HepG2 (cell line): ENCODE data around the gene SH2D2A. TPM values are rescaled to one million over a fixed set of nuclear protein-coding genes. Genes with fewer than 3 reads are reported as not detected.

Experiments used
- AGO2 ChIP-seq: fragments of 200-400 bp; formaldehyde crosslinking; optimal IDR thresholded peaks from 2 replicates; pipeline ENCODE3; 2017; ENCODE audit warnings: mild to moderate bottlenecking, low read depth, low read length, moderate library complexity
- E2F5 ChIP-seq: sonication (generic); formaldehyde crosslinking; conservative IDR thresholded peaks from 2 replicates; pipeline ENCODE4 v1.4.0; 2020; ENCODE audit warnings: missing genetic modification reagents
- GATAD2A ChIP-seq: IDR thresholded peaks from 2 replicates; pipeline ENCODE4 v1.6.1; 2016
- HNF1B ChIP-seq: sonication (generic); formaldehyde crosslinking; IDR thresholded peaks from 2 replicates; pipeline ENCODE4 v1.5.1; 2020; ENCODE audit warnings: mild to moderate bottlenecking, moderate library complexity, missing genetic modification reagents
- IKZF4 ChIP-seq: sonication (generic); formaldehyde crosslinking; IDR thresholded peaks from 2 replicates; pipeline ENCODE4 v1.5.1; 2020; ENCODE audit warnings: borderline replicate concordance, mild to moderate bottlenecking, low read depth, missing genetic modification reagents; ENCODE audit errors: not compliant biosample characterization
- KDM1A ChIP-seq: IDR thresholded peaks from 2 replicates; pipeline ENCODE4 v1.6.1; 2016; ENCODE audit warnings: missing compliant biosample characterization
- KDM5B ChIP-seq: sonication (generic); formaldehyde crosslinking; IDR thresholded peaks from 2 replicates; pipeline ENCODE4 v1.4.0; 2020; ENCODE audit warnings: missing genetic modification reagents, mild to moderate bottlenecking, borderline replicate concordance
- KIAA2018 ChIP-seq: sonication (generic); formaldehyde crosslinking; IDR thresholded peaks from 2 replicates; pipeline ENCODE4 v1.5.0; 2020; ENCODE audit warnings: mild to moderate bottlenecking, missing genetic modification reagents, borderline replicate concordance
- NCOR1 ChIP-seq: fragments of 200-600 bp; sonication (generic); IDR thresholded peaks from 2 replicates; pipeline ENCODE4 v1.7.0; 2017; ENCODE audit warnings: antibody characterized with exemption, low read length, borderline replicate concordance
- PATZ1 ChIP-seq: sonication (generic); formaldehyde crosslinking; IDR thresholded peaks from 2 replicates; pipeline ENCODE4 v1.4.0; 2020; ENCODE audit warnings: missing genetic modification reagents
- RFXAP ChIP-seq: sonication (generic); formaldehyde crosslinking; IDR thresholded peaks from 2 replicates; pipeline ENCODE4 v1.4.0; 2020; ENCODE audit warnings: missing genetic modification reagents, borderline replicate concordance
- SUZ12 ChIP-seq: fragments of 150-350 bp; IDR thresholded peaks from 2 replicates; pipeline ENCODE4 v1.6.1; 2014; ENCODE audit warnings: low read depth, low read length
- ZNF501 ChIP-seq: sonication (generic); formaldehyde crosslinking; IDR thresholded peaks from 2 replicates; pipeline ENCODE4 v1.5.1; 2020; ENCODE audit warnings: mild to moderate bottlenecking, moderate library complexity, missing genetic modification reagents
- ZNF768 ChIP-seq: sonication (generic); formaldehyde crosslinking; IDR thresholded peaks from 2 replicates; pipeline ENCODE4 v1.4.0; 2020; ENCODE audit warnings: missing genetic modification reagents
- ZSCAN29 ChIP-seq: sonication (generic); formaldehyde crosslinking; conservative IDR thresholded peaks from 2 replicates; pipeline ENCODE4 v1.4.0; 2020; ENCODE audit warnings: mild to moderate bottlenecking, missing genetic modification reagents
- polyA plus RNA-seq, 8 experiments: library from polyadenylated mRNA; depleted of rRNA in 3 of 8; stranded (reverse) in 7 of 8; unstranded in 1 of 8; fragments of >200 nt; fragmentation: Illumina TruSeq in 4 of 8; extraction: Trizol in 4 of 8; gene quantifications; 2 replicates each; pipeline versions ENCODE4 v1.2.1 to v1.2.3, GENCODE V29; 2011 to 2016; ENCODE audit warnings: low read depth in 4 of 8, missing spikeins in 1 of 8, mixed read lengths in 1 of 8; ENCODE audit not compliant: insufficient read depth in 1 of 8
- total RNA-seq, 5 experiments: library from RNA; depleted of rRNA; stranded (reverse); fragments of >200 nt; fragmentation: Illumina TruSeq; extraction: Trizol; gene quantifications; 2 replicates each; pipeline ENCODE4 v1.2.3, GENCODE V29; 2016; ENCODE audit warnings: low read depth in 1 of 5

Gene SH2D2A
- total and polyA plus RNA-seq, 2 of the 13 experiments (the other 11 are each of a cell fraction or from before 2014, with no cell fraction given) = 0.57 to 0.73 TPM

- TF ChIP-seq ZNF501 (CRISPR knock-in tag) (peak; percentile 79), KIAA2018 (0 out of 2 replicates have a peak, but pooled peaks have one; percentile 66), SUZ12 (peak; percentile 99), HNF1B (peak; percentile 72), NCOR1 (peak; percentile 29; the same call in 1 of the 2 replicates), E2F5 (0 out of 2 replicates have a peak, but pooled peaks have one; percentile 6), KDM1A (CRISPR knock-in tag) (no peak), ZSCAN29 (CRISPR knock-in tag) (no peak), PATZ1 (CRISPR knock-in tag) (peak; percentile 14; the same call in 1 of the 2 replicates), AGO2 (peak; percentile 87), ZNF768 (CRISPR knock-in tag) (peak; percentile 83), IKZF4 (CRISPR knock-in tag) (peak; percentile 23), GATAD2A (0 out of 2 replicates have a peak, but pooled peaks have one; percentile 20), RFXAP (CRISPR knock-in tag) (peak; percentile 64; the same call in 1 of the 2 replicates), KDM5B (peak; percentile 81)
These were observed 49.4 kb downstream of the SH2D2A start, which contains the start of gene PRCC (continued) for GRCh38 chr1:156767101-156767878.
